22Rv1 (cell line): ENCODE results near the gene FCRL2.
"Not testable (repeated sequence)": the region's sequence is repeated elsewhere in the genome, so short reads cannot be mapped to it uniquely, and the experiment has no call there.

Source experiments
- H3K27ac ChIP-seq: fragments of 450-650 bp; 2 replicates; pipeline ENCODE4 v1.5.1; 2017
- ZFX ChIP-seq: fragments of 450-650 bp; IDR thresholded peaks from 2 replicates; pipeline ENCODE4 v1.6.1; 2017; ENCODE audit warnings: antibody characterized with exemption, borderline replicate concordance
- TF ChIP-seq, protein P1 (sequence below): fragments of 450-650 bp; IDR thresholded peaks from 2 replicates; pipeline ENCODE4 v1.5.1; 2017; ENCODE audit warnings: mild to moderate bottlenecking

Gene FCRL2

DNA sequence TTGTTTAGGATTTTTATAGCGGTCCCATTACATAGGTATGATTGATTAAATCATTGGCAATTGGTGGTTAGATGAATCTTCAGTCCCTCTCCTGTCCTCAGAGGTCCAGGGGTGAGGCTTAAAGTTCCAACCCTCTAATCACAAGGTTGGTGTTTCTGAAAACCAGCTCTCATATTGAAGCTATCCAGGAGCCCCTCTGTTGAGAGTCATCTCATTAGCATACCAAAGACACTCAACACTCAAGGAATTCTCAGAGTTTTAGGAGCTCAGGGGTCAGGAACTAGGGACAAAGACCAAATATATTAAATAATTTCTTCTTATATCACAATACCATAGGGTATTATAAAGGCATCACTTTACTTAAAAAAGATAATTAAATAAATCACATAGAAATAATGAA lies 23.3 kb downstream of the FCRL2 start:
- TF ChIP-seq, protein P1, sequence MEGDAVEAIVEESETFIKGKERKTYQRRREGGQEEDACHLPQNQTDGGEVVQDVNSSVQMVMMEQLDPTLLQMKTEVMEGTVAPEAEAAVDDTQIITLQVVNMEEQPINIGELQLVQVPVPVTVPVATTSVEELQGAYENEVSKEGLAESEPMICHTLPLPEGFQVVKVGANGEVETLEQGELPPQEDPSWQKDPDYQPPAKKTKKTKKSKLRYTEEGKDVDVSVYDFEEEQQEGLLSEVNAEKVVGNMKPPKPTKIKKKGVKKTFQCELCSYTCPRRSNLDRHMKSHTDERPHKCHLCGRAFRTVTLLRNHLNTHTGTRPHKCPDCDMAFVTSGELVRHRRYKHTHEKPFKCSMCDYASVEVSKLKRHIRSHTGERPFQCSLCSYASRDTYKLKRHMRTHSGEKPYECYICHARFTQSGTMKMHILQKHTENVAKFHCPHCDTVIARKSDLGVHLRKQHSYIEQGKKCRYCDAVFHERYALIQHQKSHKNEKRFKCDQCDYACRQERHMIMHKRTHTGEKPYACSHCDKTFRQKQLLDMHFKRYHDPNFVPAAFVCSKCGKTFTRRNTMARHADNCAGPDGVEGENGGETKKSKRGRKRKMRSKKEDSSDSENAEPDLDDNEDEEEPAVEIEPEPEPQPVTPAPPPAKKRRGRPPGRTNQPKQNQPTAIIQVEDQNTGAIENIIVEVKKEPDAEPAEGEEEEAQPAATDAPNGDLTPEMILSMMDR: no peak
- TF ChIP-seq ZFX: no peak

DNA sequence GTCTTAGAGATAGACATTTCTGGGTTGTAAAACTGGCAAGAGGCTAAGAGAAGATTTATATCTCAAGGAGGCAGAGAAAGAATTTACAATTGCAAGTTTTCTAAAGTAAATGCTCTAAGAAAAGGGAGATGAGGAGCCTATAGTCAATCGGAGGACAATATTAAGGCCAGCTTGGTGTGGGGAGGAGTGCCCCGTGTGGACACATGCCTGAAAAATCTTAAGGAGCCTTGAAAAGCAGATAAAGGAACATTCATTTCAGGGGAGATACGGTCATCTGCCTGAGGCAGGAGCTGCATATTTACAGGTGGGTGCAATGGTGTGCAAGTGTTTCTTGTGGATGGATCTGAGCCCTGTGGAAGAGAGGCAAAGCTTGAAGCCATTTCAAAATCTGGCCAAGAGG lies 25.6 kb downstream of the FCRL2 start:
- TF ChIP-seq, protein P1: no peak
- TF ChIP-seq ZFX: no peak
- no peak overlapping the region for H3K27ac ChIP-seq

More for the DNA sequence above, 23.3 kb downstream of the FCRL2 start:
- no peak overlapping the region for H3K27ac ChIP-seq

DNA sequence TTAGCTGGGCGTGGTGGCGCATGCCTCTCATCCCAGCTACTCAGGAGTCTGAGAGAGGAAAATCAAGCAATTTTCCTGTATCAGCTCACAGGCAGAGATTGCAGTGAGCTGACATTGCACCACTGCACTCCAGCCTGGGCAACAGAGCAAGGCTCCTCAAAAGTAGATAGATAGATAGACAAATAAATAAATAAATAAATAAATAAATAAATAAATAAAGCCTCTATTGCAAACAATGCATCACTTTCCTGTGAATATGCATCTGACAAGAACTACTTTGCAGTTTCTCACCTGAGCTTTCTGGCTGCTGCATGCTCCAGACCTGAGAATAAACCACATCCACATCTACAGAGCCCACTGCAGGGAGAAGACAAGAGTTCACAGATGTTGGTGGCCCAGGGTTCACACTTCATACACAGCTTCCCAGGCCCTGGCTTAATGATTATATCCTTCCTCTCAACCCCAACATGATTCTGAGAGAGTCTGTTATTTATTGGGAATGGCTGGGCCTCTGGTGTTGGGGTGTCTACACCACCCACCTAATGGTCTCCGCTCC lies 28.6 kb downstream of the FCRL2 start:
- no peak for TF ChIP-seq ZFX
- TF ChIP-seq, protein P1: no peak
- H3K27ac ChIP-seq: no peak overlapping the region

DNA sequence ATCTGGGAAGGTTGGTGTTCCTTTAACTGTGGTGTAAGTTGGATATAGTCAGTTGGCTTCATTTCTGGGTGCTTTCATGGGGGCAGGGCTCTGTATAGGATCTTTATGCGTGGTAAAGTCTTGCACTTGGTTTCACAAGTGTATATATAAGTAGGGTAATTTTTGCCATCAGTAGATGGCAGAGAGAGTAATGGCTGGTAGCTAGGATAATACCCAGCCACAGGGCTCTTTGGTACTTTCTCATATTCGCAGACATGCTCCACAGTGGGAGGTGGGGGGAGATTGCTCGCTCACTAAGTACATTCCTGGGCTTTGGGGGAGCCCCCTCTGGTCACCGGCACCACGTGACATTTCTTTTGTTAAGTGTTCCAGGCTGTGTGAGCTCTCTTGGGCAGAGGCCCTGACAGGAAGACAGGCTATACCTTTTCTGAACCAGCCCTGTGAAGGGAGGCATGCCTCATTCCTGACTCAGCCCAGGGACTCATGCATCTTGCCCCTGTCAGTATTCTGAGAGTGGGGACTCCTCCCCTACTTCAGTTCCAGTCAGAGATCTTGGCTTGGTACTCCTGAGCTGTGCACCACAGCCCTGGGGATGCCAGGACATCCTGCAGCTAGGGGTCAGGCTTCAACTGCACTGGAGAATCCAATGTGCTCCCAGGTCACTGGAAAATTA lies 37.6 kb downstream of the FCRL2 start:
- TF ChIP-seq, protein P1: no peak
- TF ChIP-seq ZFX: no peak

GRCh38 chr1:157735991-157736390 lies 40.9 kb downstream of the FCRL2 start:
- H3K27ac ChIP-seq: not testable (repeated sequence)

More for the DNA sequence above, 37.6 kb downstream of the FCRL2 start:
- no peak overlapping the region for H3K27ac ChIP-seq

- TF ChIP-seq, protein P1: no peak
- no peak for TF ChIP-seq ZFX
- no peak overlapping the region for H3K27ac ChIP-seq
Measured at GRCh38 chr1:157734321-157734720, 42.6 kb downstream of the FCRL2 start.

GRCh38 chr1:157732755-157733154 lies 44.2 kb downstream of the FCRL2 start:
- TF ChIP-seq, protein P1: no peak
- TF ChIP-seq ZFX: no peak

GRCh38 chr1:157725221-157725577 lies 51.7 kb downstream of the FCRL2 start:
- H3K27ac ChIP-seq: no peak overlapping the region
- TF ChIP-seq, protein P1: no peak
- no peak for TF ChIP-seq ZFX

More at GRCh38 chr1:157732755-157733154, 44.2 kb downstream of the FCRL2 start:
- H3K27ac ChIP-seq: no peak overlapping the region
